HG02870 (cell line): ENCODE data around the gene CYP27A1.

ENCODE experiments used
- ATAC-seq: cut with Tn5 transposase; IDR thresholded peaks from one replicate; pipeline ENCODE4 v1.9.1; 2021; ENCODE audit warnings: mild to moderate bottlenecking, moderate library complexity; ENCODE audit not compliant: unreplicated experiment

The CYP27A1 gene

GRCh38 chr2:218781691-218782527 lies at the start of gene CYP27A1:
Gene CYP27A1 (plus strand): TSS chr2:218782147. CDS start chr2:218782183, 36 bp downstream.
- no peak for ATAC-seq

- no peak for ATAC-seq
Observed at GRCh38 chr2:218732761-218733158, 49.2 kb upstream of the CYP27A1 start.

- ATAC-seq, result peak; percentile 73
Observed at GRCh38 chr2:218733171-218734021, 48.6 kb upstream of the CYP27A1 start.

GRCh38 chr2:218734190-218734975 lies 47.6 kb upstream of the CYP27A1 start:
- ATAC-seq, result no peak

- no peak for ATAC-seq
Observed at GRCh38 chr2:218736531-218736930, 45.4 kb upstream of the CYP27A1 start.

- no peak for ATAC-seq
Observed at GRCh38 chr2:218743068-218743467, 38.9 kb upstream of the CYP27A1 start.

- ATAC-seq, result peak; percentile 48
Observed at GRCh38 chr2:218744615-218745014, 37.3 kb upstream of the CYP27A1 start.

GRCh38 chr2:218745160-218745558 lies 36.8 kb upstream of the CYP27A1 start:
- ATAC-seq, result no peak

- no peak for ATAC-seq
Observed at GRCh38 chr2:218745559-218746469, 36.1 kb upstream of the CYP27A1 start.

GRCh38 chr2:218746470-218746795 lies 35.5 kb upstream of the CYP27A1 start:
- no peak for ATAC-seq

GRCh38 chr2:218746960-218747359 lies 35.0 kb upstream of the CYP27A1 start:
- ATAC-seq, result no peak

GRCh38 chr2:218748741-218749441 lies 33.1 kb upstream of the CYP27A1 start:
- ATAC-seq, result no peak

GRCh38 chr2:218754201-218754600 lies 27.7 kb upstream of the CYP27A1 start:
- no peak for ATAC-seq

- ATAC-seq, result no peak
Observed at GRCh38 chr2:218754781-218755180, 27.2 kb upstream of the CYP27A1 start.

- ATAC-seq, result no peak
Observed at GRCh38 chr2:218755198-218755566, 26.8 kb upstream of the CYP27A1 start.

GRCh38 chr2:218755567-218756404 lies 26.2 kb upstream of the CYP27A1 start:
- ATAC-seq, result no peak

GRCh38 chr2:218756599-218757377 lies 25.2 kb upstream of the CYP27A1 start:
- ATAC-seq, result no peak

- ATAC-seq, result no peak
Observed at GRCh38 chr2:218761795-218762194, 20.2 kb upstream of the CYP27A1 start.
